KOPT-K1 (cell line): ENCODE measurements around the gene SEPTIN11.

Experiments used
- H3K27ac ChIP-seq: fragments of 200-600 bp; sonication (generic); 2 replicates; pipeline ENCODE4 v1.5.1; 2016; ENCODE audit warnings: antibody characterized with exemption, mild to moderate bottlenecking, low read depth, low read length; ENCODE audit not compliant: poor library complexity, severe bottlenecking
- H3K36me3 ChIP-seq: fragments of 200-600 bp; sonication (generic); 2 replicates; pipeline ENCODE4 v1.5.1; 2017; ENCODE audit warnings: antibody characterized with exemption, mild to moderate bottlenecking, low read length, moderate library complexity; ENCODE audit not compliant: insufficient read depth
- H3K9me3 ChIP-seq: fragments of 200-600 bp; sonication (generic); 2 replicates; pipeline ENCODE4 v1.5.1; 2017; ENCODE audit warnings: antibody characterized with exemption, low read length, mild to moderate bottlenecking; ENCODE audit not compliant: insufficient read depth, poor library complexity, severe bottlenecking

The SEPTIN11 gene

GRCh38 chr4:76947369-76947768, 2.2 kb upstream of the SEPTIN11 start:
- H3K9me3 ChIP-seq, result no peaks in the 10 kb centered on the region
- no peaks in the 10 kb centered on the region for H3K36me3 ChIP-seq
- H3K27ac ChIP-seq, result no peak overlapping the region

- H3K27ac ChIP-seq, result no peak overlapping the region
- no peaks in the 10 kb centered on the region for H3K36me3 ChIP-seq
- no peaks in the 10 kb centered on the region for H3K9me3 ChIP-seq
These were observed 893 bp upstream of the SEPTIN11 start for GRCh38 chr4:76948443-76949275.

GRCh38 chr4:76950052-76950955, 752 bp downstream of the SEPTIN11 start:
- peak overlapping the region; percentile 20 for H3K27ac ChIP-seq
- no peaks in the 10 kb centered on the region for H3K36me3 ChIP-seq

GRCh38 chr4:76950956-76951671, 1.6 kb downstream of the SEPTIN11 start:
- Histone ChIP-seq H3K27ac (peak overlapping the region; percentile 20), H3K36me3 (no peaks in the 10 kb centered on the region), H3K9me3 (no peaks in the 10 kb centered on the region)

More at GRCh38 chr4:76950052-76950955, 752 bp downstream of the SEPTIN11 start:
- no peaks in the 10 kb centered on the region for H3K9me3 ChIP-seq

GRCh38 chr4:76951672-76952010, 2.1 kb downstream of the SEPTIN11 start:
- no peaks in the 10 kb centered on the region for H3K9me3 ChIP-seq
- H3K36me3 ChIP-seq, result no peaks in the 10 kb centered on the region
- no peak overlapping the region for H3K27ac ChIP-seq

- H3K36me3 ChIP-seq, result no peaks in the 10 kb centered on the region
- H3K27ac ChIP-seq, result no peak overlapping the region
These were observed 2.5 kb downstream of the SEPTIN11 start for GRCh38 chr4:76952071-76952470.

GRCh38 chr4:76952656-76953582, 3.4 kb downstream of the SEPTIN11 start:
- Histone ChIP-seq H3K9me3 (no peaks in the 10 kb centered on the region), H3K27ac (no peak overlapping the region), H3K36me3 (no peaks in the 10 kb centered on the region)

More at GRCh38 chr4:76952071-76952470, 2.5 kb downstream of the SEPTIN11 start:
- no peaks in the 10 kb centered on the region for H3K9me3 ChIP-seq

- H3K27ac ChIP-seq, result no peak overlapping the region
- H3K9me3 ChIP-seq, result no peaks in the 10 kb centered on the region
- no peaks in the 10 kb centered on the region for H3K36me3 ChIP-seq
These were observed 4.4 kb downstream of the SEPTIN11 start for GRCh38 chr4:76953956-76954355.

GRCh38 chr4:76954489-76954888, 4.9 kb downstream of the SEPTIN11 start:
- Histone ChIP-seq H3K36me3 (no peaks in the 10 kb centered on the region), H3K9me3 (no peaks in the 10 kb centered on the region), H3K27ac (no peak overlapping the region)

- Histone ChIP-seq H3K27ac (no peak overlapping the region), H3K36me3 (no peaks in the 10 kb centered on the region), H3K9me3 (no peaks in the 10 kb centered on the region)
These were observed 5.6 kb downstream of the SEPTIN11 start for GRCh38 chr4:76955182-76955581.

GRCh38 chr4:76957004-76957738, 7.6 kb downstream of the SEPTIN11 start:
- Histone ChIP-seq H3K36me3 (no peaks in the 10 kb centered on the region), H3K9me3 (no peaks in the 10 kb centered on the region), H3K27ac (no peak overlapping the region)

- Histone ChIP-seq H3K9me3 (no peaks in the 10 kb centered on the region), H3K27ac (no peak overlapping the region), H3K36me3 (no peaks in the 10 kb centered on the region)
These were observed 9.3 kb downstream of the SEPTIN11 start for GRCh38 chr4:76958891-76959290.

GRCh38 chr4:76960014-76960413, 10.5 kb downstream of the SEPTIN11 start:
- no peak overlapping the region for H3K27ac ChIP-seq
- H3K36me3 ChIP-seq, result no peaks in the 10 kb centered on the region
- H3K9me3 ChIP-seq, result no peaks in the 10 kb centered on the region
